Gastrocnemius medialis (tissue), 4 donors: Measurements from ENCODE around the gene SLC9B1.

Source experiments
- CTCF ChIP-seq, 5 experiments: fragments of 450-650 bp in 3 of 5; fragments of 200-600 bp in 2 of 5; sonication (generic) in 2 of 5; IDR thresholded peaks in 4 of 5; conservative IDR thresholded peaks in 1 of 5; 1 replicate in 4 of 5; 2 replicates in 1 of 5; pipeline ENCODE4 v1.5.1; 2016 to 2019; ENCODE audit warnings: antibody characterized with exemption in 5 of 5, mild to moderate bottlenecking in 3 of 5, moderate library complexity in 3 of 5
- POLR2A ChIP-seq, 2 donors: fragments of 450-650 bp; IDR thresholded peaks; one replicate each; pipeline ENCODE4 v1.6.1; 2017; ENCODE audit warnings: antibody characterized with exemption in 2 of 2, mild to moderate bottlenecking in 2 of 2, moderate library complexity in 2 of 2

GRCh38 chr4:103030791-103031190, 11.3 kb upstream of the SLC9B1 start:
- TF ChIP-seq CTCF (IDR thresholded peaks at IDR 0.05 in 4 of 5, conservative IDR thresholded peaks at IDR 0.05 in 1 of 5) (no peak), POLR2A (IDR thresholded peaks at IDR 0.05) (no peak)
